ENCODE results near the gene LMAN1L.

DNA sequence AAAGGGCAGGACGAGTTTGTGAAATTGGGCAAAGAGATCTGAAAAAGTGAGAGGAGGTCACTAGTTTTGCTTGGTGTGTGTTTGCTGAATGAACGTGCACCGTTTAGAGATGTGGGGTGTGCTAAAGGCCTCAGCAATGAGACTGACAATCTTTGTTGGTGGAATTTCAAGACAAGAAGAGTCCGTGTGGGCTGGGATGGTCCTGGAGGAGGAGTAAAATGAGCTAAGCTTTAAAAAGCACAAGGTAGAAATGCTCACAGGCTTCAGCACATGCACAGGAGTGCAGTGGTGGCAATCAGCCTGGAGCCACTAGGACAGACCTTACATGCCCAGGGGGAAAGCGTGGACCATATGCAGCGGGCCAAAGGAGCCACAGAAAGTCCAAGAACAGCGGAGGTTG lies 12.3 kb downstream of the LMAN1L start:
- no peak for TF ChIP-seq POLR2A (IDR thresholded peaks at IDR 0.05)
- TF ChIP-seq, protein P1, sequence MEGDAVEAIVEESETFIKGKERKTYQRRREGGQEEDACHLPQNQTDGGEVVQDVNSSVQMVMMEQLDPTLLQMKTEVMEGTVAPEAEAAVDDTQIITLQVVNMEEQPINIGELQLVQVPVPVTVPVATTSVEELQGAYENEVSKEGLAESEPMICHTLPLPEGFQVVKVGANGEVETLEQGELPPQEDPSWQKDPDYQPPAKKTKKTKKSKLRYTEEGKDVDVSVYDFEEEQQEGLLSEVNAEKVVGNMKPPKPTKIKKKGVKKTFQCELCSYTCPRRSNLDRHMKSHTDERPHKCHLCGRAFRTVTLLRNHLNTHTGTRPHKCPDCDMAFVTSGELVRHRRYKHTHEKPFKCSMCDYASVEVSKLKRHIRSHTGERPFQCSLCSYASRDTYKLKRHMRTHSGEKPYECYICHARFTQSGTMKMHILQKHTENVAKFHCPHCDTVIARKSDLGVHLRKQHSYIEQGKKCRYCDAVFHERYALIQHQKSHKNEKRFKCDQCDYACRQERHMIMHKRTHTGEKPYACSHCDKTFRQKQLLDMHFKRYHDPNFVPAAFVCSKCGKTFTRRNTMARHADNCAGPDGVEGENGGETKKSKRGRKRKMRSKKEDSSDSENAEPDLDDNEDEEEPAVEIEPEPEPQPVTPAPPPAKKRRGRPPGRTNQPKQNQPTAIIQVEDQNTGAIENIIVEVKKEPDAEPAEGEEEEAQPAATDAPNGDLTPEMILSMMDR (IDR thresholded peaks at IDR 0.05): no peak
